Fibroblast of the aortic adventitia (primary cell): ENCODE measurements around the gene CPA2. TPM values are rescaled to one million over a fixed set of nuclear protein-coding genes. Genes with fewer than 3 reads are reported as not detected.
"Not testable (repeated sequence)": the region's sequence is repeated elsewhere in the genome, so short reads cannot be mapped to it uniquely, and the experiment has no call there.

Experiments
- DNase-seq: peaks from one replicate; pipeline ENCODE4 v3.0.0-alpha.2; 2010; ENCODE audit warnings: low read depth
- H3K4me3 ChIP-seq: 2 replicates; pipeline ENCODE4 v1.5.1; 2011; ENCODE audit warnings: low read depth, mild to moderate bottlenecking, control low read depth, low read length, moderate library complexity
- CTCF ChIP-seq: IDR thresholded peaks from 2 replicates; pipeline ENCODE4 v1.5.1; 2011; ENCODE audit warnings: mild to moderate bottlenecking, low read length, control low read depth, inconsistent platforms; ENCODE audit not compliant: insufficient read depth
- total RNA-seq: library from RNA; depleted of rRNA; stranded (reverse); fragments of >200 nt; gene quantifications from 2 replicates; pipeline ENCODE4 v1.2.3, GENCODE V29; 2012; ENCODE audit warnings: low replicate concordance

CPA2 gene
- total RNA-seq, 1 donor, result not detected

GRCh38 chr7:130240240-130240639, 26.4 kb upstream of the CPA2 start:
- TF ChIP-seq CTCF, result no peak
- H3K4me3 ChIP-seq, result no peak overlapping the region
- DNase-seq, result no peak

GRCh38 chr7:130242198-130243014, 24.3 kb upstream of the CPA2 start:
- peak; percentile 91 for TF ChIP-seq CTCF
- peak; percentile 53 for DNase-seq
- H3K4me3 ChIP-seq, result no peak overlapping the region

GRCh38 chr7:130243486-130243885, 23.2 kb upstream of the CPA2 start:
- H3K4me3 ChIP-seq, result not testable (repeated sequence)
- peak; percentile 66 for DNase-seq

GRCh38 chr7:130246491-130246890, 20.2 kb upstream of the CPA2 start:
- H3K4me3 ChIP-seq, DNase-seq: not testable (repeated sequence)

GRCh38 chr7:130248842-130249241, 17.8 kb upstream of the CPA2 start:
- DNase-seq, H3K4me3 ChIP-seq: not testable (repeated sequence)

GRCh38 chr7:130249626-130250025, 17.0 kb upstream of the CPA2 start:
- not testable (repeated sequence) for H3K4me3 ChIP-seq, DNase-seq

- DNase-seq, result no peak
- H3K4me3 ChIP-seq, result no peak overlapping the region
- no peak for TF ChIP-seq CTCF
These were observed 12.1 kb upstream of the CPA2 start for GRCh38 chr7:130254555-130254954.

- no peak for TF ChIP-seq CTCF
- no peak for DNase-seq
- no peak overlapping the region for H3K4me3 ChIP-seq
These were observed 10.0 kb upstream of the CPA2 start for GRCh38 chr7:130256704-130257103.

GRCh38 chr7:130258494-130259078, 8.1 kb upstream of the CPA2 start:
- TF ChIP-seq CTCF, result no peak
- DNase-seq, result no peak
- H3K4me3 ChIP-seq, result no peak overlapping the region
